Activated CD4-positive, alpha-beta T cell treated with anti-CD3 and anti-CD28 coated beads, Interleukin-2, amount 50 U/mL, for 24 hours (primary cell): ENCODE data around the gene DMAC1.

Source experiments
- DNase-seq, 2 donors: peaks; one replicate each; pipeline ENCODE4 v3.0.0-alpha.2; 2020; ENCODE audit warnings: low read depth in 1 of 2, low spot score in 1 of 2

DMAC1 gene

GRCh38 chr9:7799234-7799943 lies at the start of gene DMAC1:
Gene DMAC1 (minus strand): TSS chr9:7799778. CDS start chr9:7799734, 44 bp downstream.
- peak; percentile 57 to 72 for DNase-seq

DNA sequence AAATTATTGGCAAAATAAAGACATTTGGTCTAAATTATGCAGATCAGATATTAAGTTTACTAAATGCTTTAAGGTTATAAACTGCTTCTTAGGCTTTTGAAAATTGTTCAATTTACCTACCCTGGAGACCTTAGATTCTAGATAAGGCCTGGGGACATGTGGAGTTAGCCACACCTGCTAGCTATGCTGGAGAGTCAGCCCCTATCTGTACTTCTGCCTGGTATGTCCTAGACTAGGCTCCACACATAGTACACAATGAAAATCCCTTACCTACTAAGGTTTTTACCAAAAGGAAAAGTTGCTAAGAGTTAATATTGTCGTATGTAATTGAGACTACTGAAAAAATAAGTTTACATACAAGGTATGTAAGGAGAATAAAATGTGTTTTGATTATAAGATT lies 49.8 kb upstream of the DMAC1 start:
- DNase-seq, result no peak

DNA sequence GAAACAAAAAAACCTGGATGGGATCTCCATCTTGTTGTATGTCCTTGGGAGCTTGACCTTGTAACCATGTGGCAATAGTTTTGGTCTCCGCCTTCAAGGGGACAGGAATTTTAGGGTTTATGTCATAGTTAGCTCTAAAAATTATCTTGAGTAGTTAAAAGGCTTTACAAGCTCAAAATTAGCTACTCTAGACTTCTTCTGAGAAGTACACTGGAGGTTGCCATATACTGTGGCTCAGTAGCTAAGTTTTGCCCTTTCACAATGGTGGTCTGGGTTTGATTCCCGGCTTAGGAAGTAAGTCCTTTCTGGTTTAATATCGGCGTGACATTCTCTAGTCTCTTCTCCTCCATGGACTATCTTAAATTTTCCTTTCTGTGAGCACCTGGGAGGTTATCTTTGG lies 48.9 kb upstream of the DMAC1 start:
- DNase-seq, result no peak

GRCh38 chr9:7844242-7844641 lies 44.7 kb upstream of the DMAC1 start:
- DNase-seq, result no peak

GRCh38 chr9:7841831-7842230 lies 42.3 kb upstream of the DMAC1 start:
- no peak for DNase-seq

DNA sequence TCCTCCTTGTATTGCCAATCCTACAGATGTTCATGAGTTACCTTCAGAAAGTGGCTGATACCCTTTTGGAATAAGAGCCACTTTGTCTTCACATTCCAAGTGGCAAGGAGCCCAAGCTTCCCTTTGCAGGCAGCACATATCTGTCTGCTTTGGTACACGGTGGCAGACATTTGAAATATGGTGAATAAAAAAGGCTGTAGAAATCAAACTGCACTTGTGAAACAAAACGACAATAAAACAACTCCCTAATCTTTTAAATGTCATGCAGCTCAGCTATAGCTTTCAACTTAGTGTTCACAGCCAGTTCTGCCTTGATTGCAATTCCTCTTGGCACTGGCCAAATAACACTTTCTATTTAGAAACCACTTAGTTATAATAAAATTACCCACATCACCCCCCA lies 35.0 kb upstream of the DMAC1 start:
- DNase-seq, result no peak

GRCh38 chr9:7828334-7828733 lies 28.8 kb upstream of the DMAC1 start:
- no peak for DNase-seq

GRCh38 chr9:7827792-7828191 lies 28.2 kb upstream of the DMAC1 start:
- no peak for DNase-seq

DNA sequence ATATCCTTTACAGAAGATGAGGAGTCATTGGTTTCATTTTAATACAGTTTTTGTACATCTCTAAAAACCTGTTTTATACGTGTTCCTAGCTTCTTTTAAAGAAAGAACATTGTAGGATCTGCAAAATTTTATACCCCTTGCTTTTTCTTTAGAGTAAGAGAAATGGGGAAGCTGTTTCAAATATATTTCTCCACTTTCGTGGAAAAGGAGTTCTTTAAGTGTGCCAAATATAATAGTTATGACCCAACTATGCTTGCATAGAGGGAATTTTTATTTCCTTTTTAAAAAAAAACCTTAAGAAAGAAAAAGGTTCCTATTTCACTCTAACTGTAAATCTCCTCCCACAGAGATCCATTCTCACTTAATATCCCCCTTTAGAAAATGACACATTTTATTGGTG lies 27.5 kb upstream of the DMAC1 start:
- no peak for DNase-seq

GRCh38 chr9:7823651-7824050 lies 24.1 kb upstream of the DMAC1 start:
- no peak for DNase-seq

- DNase-seq, result no peak
Observed at GRCh38 chr9:7819984-7820383, 20.4 kb upstream of the DMAC1 start.

- no peak for DNase-seq
Observed at GRCh38 chr9:7816021-7816420, 16.4 kb upstream of the DMAC1 start.

GRCh38 chr9:7813030-7813429 lies 13.5 kb upstream of the DMAC1 start:
- no peak for DNase-seq

DNA sequence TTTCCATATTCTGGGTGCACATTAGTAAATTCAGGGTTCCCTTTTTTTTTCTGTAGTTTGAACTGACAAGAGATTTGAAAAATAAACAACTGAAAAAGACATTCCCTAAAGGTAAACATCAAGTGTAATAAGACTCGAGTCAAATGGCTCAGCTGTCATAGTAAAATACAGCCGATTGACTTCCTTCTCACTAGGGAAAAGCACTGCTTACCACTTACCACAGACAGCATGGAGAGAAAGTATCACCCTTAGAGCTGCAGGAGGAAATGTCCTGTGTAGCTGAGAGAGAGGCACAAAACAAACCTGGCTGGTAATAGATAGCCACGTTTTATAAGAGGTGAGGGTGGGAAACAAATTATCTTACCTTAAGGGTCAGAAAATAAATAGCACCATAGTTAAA lies 12.1 kb upstream of the DMAC1 start:
- DNase-seq, result no peak

- no peak for DNase-seq
Observed at GRCh38 chr9:7802666-7803065, 3.1 kb upstream of the DMAC1 start.

GRCh38 chr9:7799944-7800285 lies 337 bp upstream of the DMAC1 start:
- DNase-seq, result no peak

DNA sequence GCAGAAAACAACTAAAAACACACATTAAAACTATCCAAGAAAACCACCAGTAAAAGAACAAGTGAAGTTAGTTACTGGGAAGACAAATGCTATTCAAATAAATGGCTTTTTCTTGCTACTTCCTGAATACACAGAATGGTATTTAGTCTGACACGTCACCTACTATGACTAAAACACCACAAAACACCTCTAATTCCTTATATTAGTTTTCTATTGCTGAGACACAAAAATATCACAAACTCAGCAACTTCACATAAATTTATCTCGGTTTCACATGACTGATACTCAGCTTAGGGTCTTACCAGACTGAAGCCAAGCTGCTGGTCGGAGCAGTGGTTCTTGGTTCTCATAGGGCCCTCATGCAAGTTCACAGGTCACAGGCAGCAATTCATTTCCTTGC lies 5.4 kb downstream of the DMAC1 start:
- no peak for DNase-seq

DNA sequence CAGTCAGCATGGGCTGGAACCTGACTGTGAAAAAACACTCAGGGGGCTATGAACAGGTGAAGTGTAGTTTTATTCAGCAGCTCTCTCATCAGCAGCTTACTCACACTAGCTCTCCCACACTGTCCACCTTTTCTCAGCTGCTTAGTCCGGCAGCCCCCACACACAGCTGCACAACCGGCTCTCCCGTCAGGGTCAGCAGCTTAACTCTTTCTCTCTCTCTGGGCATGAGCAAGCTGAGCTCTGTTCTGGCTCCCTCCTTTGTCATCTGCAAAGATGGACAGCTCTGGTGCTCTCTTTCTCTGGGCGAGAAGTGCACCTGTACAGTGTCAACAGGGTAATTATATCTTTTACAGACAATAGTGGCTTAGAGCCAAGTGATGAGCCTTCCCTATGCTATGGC lies 8.2 kb downstream of the DMAC1 start:
- no peak for DNase-seq

- no peak for DNase-seq
Observed at GRCh38 chr9:7790819-7791182, 8.8 kb downstream of the DMAC1 start.

- DNase-seq, result no peak
Observed at GRCh38 chr9:7790022-7790818, 9.4 kb downstream of the DMAC1 start.

DNA sequence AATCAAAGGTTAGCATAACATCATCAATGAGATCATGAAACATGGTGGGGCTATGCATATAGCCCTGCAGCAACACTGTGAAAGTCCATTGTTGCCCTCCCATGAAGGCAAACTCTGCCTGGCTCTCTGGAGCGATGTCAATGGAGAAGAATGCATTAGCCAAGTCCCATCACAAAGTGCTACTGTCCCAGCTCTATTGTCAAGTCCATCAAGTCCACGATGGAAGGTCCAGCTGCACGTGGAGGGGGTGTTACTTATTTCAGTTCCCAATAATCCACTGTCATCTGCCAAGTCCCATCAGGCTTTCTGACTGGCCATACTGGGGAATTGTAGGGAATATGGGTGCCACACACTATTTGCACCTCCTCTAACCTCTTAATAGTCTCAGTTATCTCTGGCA lies 10.8 kb downstream of the DMAC1 start:
- DNase-seq, result no peak

DNA sequence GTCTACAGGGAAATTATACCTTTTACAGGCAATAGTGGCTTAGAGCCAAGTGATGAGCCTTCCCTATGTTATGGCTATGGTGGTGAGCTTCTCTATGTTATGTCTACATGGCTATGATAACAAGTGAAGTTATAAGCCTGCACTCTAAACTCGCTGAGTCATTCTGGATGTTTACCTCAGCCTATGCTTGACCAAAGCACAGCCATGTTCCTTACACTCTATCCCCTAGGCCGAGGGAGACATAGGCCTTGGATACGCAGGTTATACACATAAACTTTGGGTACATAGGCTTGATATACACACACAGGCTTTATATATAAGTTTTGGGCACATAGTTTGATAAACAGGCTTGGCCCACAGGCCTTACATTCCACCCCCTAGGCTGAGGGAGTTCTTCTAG lies 13.8 kb downstream of the DMAC1 start:
- no peak for DNase-seq

GRCh38 chr9:7784472-7784871 lies 15.1 kb downstream of the DMAC1 start:
- no peak for DNase-seq
